Measurements from ENCODE around the gene CCDC150. TPM values are rescaled to one million over a fixed set of nuclear protein-coding genes. Genes with fewer than 3 reads are reported as not detected.

CCDC150 gene
- total RNA-seq, 1 experiment from 2014 or later, result 34.0 TPM

GRCh38 chr2:196618661-196619060 lies 20.9 kb upstream of the CCDC150 start:
- intact Hi-C loops (cut with micrococcal nuclease; ENCODE audit: unreplicated experiment), result no loop called here
- Histone ChIP-seq H3K36me3 (ENCODE audit: control insufficient read depth, insufficient read depth, low read length) (no peaks in the 10 kb centered on the region), H3K27me3 (replicated peaks; ENCODE audit: control insufficient read depth, insufficient read depth, low read length) (no peaks in the 10 kb centered on the region), H3K4me3 (ENCODE audit: low read depth, low read length) (no peak overlapping the region), H3K9me3 (no peaks in the 10 kb centered on the region; the same call in 1 of the 2 replicates), H3K4me1 (no peaks in the 10 kb centered on the region)
- H3K4me1 Mint-ChIP-seq (ENCODE audit: low read depth, unreplicated experiment), result no peaks in the 10 kb centered on the region
- CTCF ChIA-PET, result no interaction called here
- no peak overlapping the region for H3K27ac Mint-ChIP-seq (ENCODE audit: unreplicated experiment)
- no peaks in the 10 kb centered on the region for H3K36me3 Mint-ChIP-seq (ENCODE audit: insufficient read depth, unreplicated experiment)
- DNase-seq, result no peak
- H3K27me3 Mint-ChIP-seq (ENCODE audit: insufficient read depth, unreplicated experiment), result peaks cover 10% of the 10 kb centered on the region
- BruUV-seq (replicated peaks), result no TSS peak
- no peak overlapping the region for H3K4me3 Mint-ChIP-seq (ENCODE audit: unreplicated experiment)
- POLR2A ChIA-PET, result no interaction called here
- no peak for TF ChIP-seq CTCF (IDR thresholded peaks at IDR 0.05; ENCODE audit: insufficient read depth in 1 of 2, low read depth in 1 of 2, low read length in 1 of 2, severe bottlenecking in 1 of 2, unreplicated experiment in 1 of 2)
- no peaks in the 10 kb centered on the region for H3K9me3 Mint-ChIP-seq (ENCODE audit: unreplicated experiment)

GRCh38 chr2:196630531-196630930 lies 9.0 kb upstream of the CCDC150 start:
- no peaks in the 10 kb centered on the region for H3K36me3 ChIP-seq (ENCODE audit: control insufficient read depth, insufficient read depth, low read length)
- TF ChIP-seq CTCF (IDR thresholded peaks at IDR 0.05; ENCODE audit: insufficient read depth in 1 of 2, low read depth in 1 of 2, low read length in 1 of 2, severe bottlenecking in 1 of 2, unreplicated experiment in 1 of 2), result no peak
- no peak overlapping the region for H3K4me3 ChIP-seq (ENCODE audit: low read depth, low read length)
- H3K9me3 ChIP-seq, result no peaks in the 10 kb centered on the region
- Mint-ChIP-seq H3K9me3 (ENCODE audit: unreplicated experiment) (peaks cover 25% of the 10 kb centered on the region), H3K27ac (ENCODE audit: unreplicated experiment) (no peak overlapping the region), H3K27me3 (ENCODE audit: insufficient read depth, unreplicated experiment) (peaks cover 4% of the 10 kb centered on the region), H3K4me1 (ENCODE audit: low read depth, unreplicated experiment) (no peaks in the 10 kb centered on the region), H3K36me3 (ENCODE audit: insufficient read depth, unreplicated experiment) (no peaks in the 10 kb centered on the region), H3K4me3 (ENCODE audit: unreplicated experiment) (no peak overlapping the region)
- POLR2A ChIA-PET, result no interaction called here
- no peaks in the 10 kb centered on the region for H3K4me1 ChIP-seq
- intact Hi-C loops (cut with micrococcal nuclease; ENCODE audit: unreplicated experiment), result loop anchor here (10.0 kb wide), 1 partner anchor 294 kb away; the partner anchor contains the start of gene PGAP1
- no peak for DNase-seq
- H3K27me3 ChIP-seq (replicated peaks; ENCODE audit: control insufficient read depth, insufficient read depth, low read length), result no peaks in the 10 kb centered on the region
- no TSS peak for BruUV-seq (replicated peaks)
- CTCF ChIA-PET, result no interaction called here

DNA sequence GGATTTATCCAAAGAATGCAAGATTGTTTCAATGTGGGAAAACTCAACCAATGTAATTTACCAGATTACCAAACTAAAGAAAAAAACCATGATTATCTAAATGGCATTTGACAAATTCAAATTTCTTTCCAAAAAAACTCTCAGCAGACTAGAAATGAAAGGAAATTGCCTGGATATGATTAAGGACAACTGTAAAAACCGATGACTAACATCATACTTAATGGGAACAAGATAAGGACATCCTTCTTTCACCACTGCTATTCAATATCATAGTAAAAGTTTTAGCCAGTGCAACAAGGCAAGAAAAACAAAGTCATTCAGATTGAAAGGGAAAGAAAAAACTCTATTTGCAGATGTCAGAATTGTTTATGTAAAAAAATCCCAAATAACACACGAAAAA lies 4.4 kb upstream of the CCDC150 start:
- H3K36me3 ChIP-seq (ENCODE audit: control insufficient read depth, insufficient read depth, low read length), result no peaks in the 10 kb centered on the region
- no peak overlapping the region for H3K4me3 Mint-ChIP-seq (ENCODE audit: unreplicated experiment)
- no peaks in the 10 kb centered on the region for H3K9me3 ChIP-seq
- no peaks in the 10 kb centered on the region for H3K27me3 ChIP-seq (replicated peaks; ENCODE audit: control insufficient read depth, insufficient read depth, low read length)
- DNase-seq, result no peak
- no peak for TF ChIP-seq CTCF (IDR thresholded peaks at IDR 0.05; ENCODE audit: insufficient read depth in 1 of 2, low read depth in 1 of 2, low read length in 1 of 2, severe bottlenecking in 1 of 2, unreplicated experiment in 1 of 2)
- intact Hi-C loops (cut with micrococcal nuclease; ENCODE audit: unreplicated experiment), result loop anchor here (10.0 kb wide), 1 partner anchor 290 kb away; the partner anchor contains the start of gene PGAP1
- no peak overlapping the region for H3K4me3 ChIP-seq (ENCODE audit: low read depth, low read length)
- ChIA-PET POLR2A (no interaction called here), CTCF (no interaction called here)
- H3K9me3 Mint-ChIP-seq (ENCODE audit: unreplicated experiment), result peaks cover 23% of the 10 kb centered on the region
- H3K27me3 Mint-ChIP-seq (ENCODE audit: insufficient read depth, unreplicated experiment), result no peaks in the 10 kb centered on the region
- no peaks in the 10 kb centered on the region for H3K36me3 Mint-ChIP-seq (ENCODE audit: insufficient read depth, unreplicated experiment)
- H3K4me1 Mint-ChIP-seq (ENCODE audit: low read depth, unreplicated experiment), result peaks cover under 1% of the 10 kb centered on the region
- no peaks in the 10 kb centered on the region for H3K4me1 ChIP-seq
- H3K27ac Mint-ChIP-seq (ENCODE audit: unreplicated experiment), result no peak overlapping the region
- BruUV-seq (replicated peaks), result no TSS peak

Data from Caco-2 (cell line).